Measurements from ENCODE around the gene PLIN3.
A peak's percentile ranks its signal among the peaks of the same experiment; 100 is the strongest.
"Not testable (repeated sequence)": the region's sequence is repeated elsewhere in the genome, so short reads cannot be mapped to it uniquely, and the experiment has no call there.

Gene PLIN3

GRCh38 chr19:4843647-4843965, 23.9 kb downstream of the PLIN3 start:
- no peak for DNase-seq (ENCODE audit: low read depth)
- no peak overlapping the region for H3K4me3 ChIP-seq (ENCODE audit: control insufficient read depth, low read depth, low read length)
- no peak for TF ChIP-seq CTCF (IDR thresholded peaks at IDR 0.05; ENCODE audit: control insufficient read depth, insufficient read depth, low read depth, low read length, missing control alignments)

GRCh38 chr19:4839192-4839591, 28.3 kb downstream of the PLIN3 start:
- no peak overlapping the region for H3K4me3 ChIP-seq (ENCODE audit: control insufficient read depth, low read depth, low read length)
- TF ChIP-seq CTCF (IDR thresholded peaks at IDR 0.05; ENCODE audit: control insufficient read depth, insufficient read depth, low read depth, low read length, missing control alignments), result no peak
- DNase-seq (ENCODE audit: low read depth), result no peak

GRCh38 chr19:4832776-4833175, 34.7 kb downstream of the PLIN3 start:
- DNase-seq (ENCODE audit: low read depth), result no peak
- TF ChIP-seq CTCF (IDR thresholded peaks at IDR 0.05; ENCODE audit: control insufficient read depth, insufficient read depth, low read depth, low read length, missing control alignments), result no peak
- H3K4me3 ChIP-seq (ENCODE audit: control insufficient read depth, low read depth, low read length), result no peak overlapping the region

GRCh38 chr19:4831979-4832340, 35.5 kb downstream of the PLIN3 start:
- DNase-seq (ENCODE audit: low read depth), result not testable (repeated sequence)
- H3K4me3 ChIP-seq (ENCODE audit: control insufficient read depth, low read depth, low read length), result peak overlapping the region; percentile 89

- no peak for DNase-seq (ENCODE audit: low read depth)
- H3K4me3 ChIP-seq (ENCODE audit: control insufficient read depth, low read depth, low read length), result peak within 1 kb of the TSS; percentile 89
- no peak for TF ChIP-seq CTCF (IDR thresholded peaks at IDR 0.05; ENCODE audit: control insufficient read depth, insufficient read depth, low read depth, low read length, missing control alignments)
Observed at GRCh38 chr19:4831304-4831978, 36.0 kb downstream of the PLIN3 start, which contains the start of gene TICAM1. TICAM1 (minus strand) TSS chr19:4831712; CDS start chr19:4818377, 13,335 bp downstream.

GRCh38 chr19:4830768-4831265, 36.6 kb downstream of the PLIN3 start:
- peak overlapping the region; percentile 89 for H3K4me3 ChIP-seq (ENCODE audit: control insufficient read depth, low read depth, low read length)
- DNase-seq (ENCODE audit: low read depth), result no peak
- TF ChIP-seq CTCF (IDR thresholded peaks at IDR 0.05; ENCODE audit: control insufficient read depth, insufficient read depth, low read depth, low read length, missing control alignments), result no peak

GRCh38 chr19:4830332-4830731, 37.1 kb downstream of the PLIN3 start:
- TF ChIP-seq CTCF (IDR thresholded peaks at IDR 0.05; ENCODE audit: control insufficient read depth, insufficient read depth, low read depth, low read length, missing control alignments), result no peak
- no peak for DNase-seq (ENCODE audit: low read depth)
- peak overlapping the region; percentile 89 for H3K4me3 ChIP-seq (ENCODE audit: control insufficient read depth, low read depth, low read length)
